Hair follicle dermal papilla cell (primary cell): Measurements from ENCODE around the gene NRG3. TPM values are rescaled to one million over a fixed set of nuclear protein-coding genes. Genes with fewer than 3 reads are reported as not detected.

Experiments
- small RNA-seq: library from RNA; depleted of rRNA; stranded (forward); fragments of <200 nt; gene quantifications from one replicate; pipeline ENCODE3, GENCODE V24; 2012
- total RNA-seq: library from RNA; depleted of rRNA; stranded (reverse); fragments of >200 nt; gene quantifications from 2 replicates; pipeline ENCODE4 v1.2.3, GENCODE V29; 2012

Gene NRG3
- not detected in 2 replicates for total RNA-seq

GRCh38 chr10:81874875-81875466 lies at the start of gene NRG3:
NRG3 (plus strand) TSS chr10:81875194.

Small RNA genes lying within 50 kb of the gene (small RNA-seq; reads per million reads assigned to genes)
- not detected for gene RNU6-441P
